GM18508 (cell line): ENCODE measurements around the gene FSTL4.

Experiments used
- ATAC-seq: cut with Tn5 transposase; IDR thresholded peaks from one replicate; pipeline ENCODE4 v1.9.1; 2021; ENCODE audit warnings: moderate number of reproducible peaks; ENCODE audit not compliant: insufficient read depth, unreplicated experiment

Gene FSTL4

GRCh38 chr5:133257977-133258376 is 354.4 kb downstream of the FSTL4 start:
- no peak for ATAC-seq

DNA sequence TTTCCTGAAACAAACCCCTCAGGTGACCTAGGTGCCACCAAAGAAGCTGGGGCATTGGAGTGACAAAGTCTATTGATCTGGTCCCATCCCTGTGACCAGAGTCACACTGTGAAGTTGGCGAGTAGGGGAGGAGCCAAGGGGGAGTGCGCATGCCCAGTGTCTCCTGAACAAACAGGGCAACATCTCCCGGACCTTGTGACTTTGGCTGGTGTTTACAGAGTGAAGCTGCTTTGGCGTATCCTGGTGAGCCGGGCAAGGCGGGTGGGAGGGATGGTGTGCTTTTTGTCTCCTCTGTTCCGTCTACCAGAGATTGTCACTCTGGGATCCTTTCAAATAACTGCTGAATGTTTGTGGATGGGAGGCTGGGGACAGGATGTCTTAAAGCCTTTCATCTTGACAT is 356.1 kb downstream of the FSTL4 start:
- no peak for ATAC-seq

DNA sequence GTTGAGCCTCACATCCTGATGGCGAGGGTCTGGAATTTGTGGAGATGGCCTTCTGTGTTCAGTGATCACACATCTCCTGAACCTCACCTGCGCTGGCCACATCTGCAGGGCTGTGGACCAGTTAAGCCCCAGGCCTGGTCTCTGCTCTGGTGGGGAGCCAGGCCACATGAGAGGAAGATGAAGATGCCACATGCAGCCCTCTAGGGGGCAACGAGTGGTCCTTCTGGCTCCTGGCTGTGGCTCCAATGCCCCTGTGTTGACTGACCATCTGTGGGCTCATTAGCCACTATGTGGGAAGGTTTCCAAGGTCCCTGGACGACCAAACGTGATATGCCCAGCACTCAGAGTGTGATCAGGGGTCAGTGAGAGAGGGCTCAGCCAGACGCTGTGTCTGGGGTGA is 357.5 kb downstream of the FSTL4 start:
- ATAC-seq = no peak

GRCh38 chr5:133253671-133254070 is 358.7 kb downstream of the FSTL4 start:
- no peak for ATAC-seq

- no peak for ATAC-seq
These were observed 359.3 kb downstream of the FSTL4 start for GRCh38 chr5:133253070-133253469.

GRCh38 chr5:133252133-133252480 is 360.2 kb downstream of the FSTL4 start:
- no peak for ATAC-seq

- ATAC-seq = no peak
These were observed 360.8 kb downstream of the FSTL4 start for GRCh38 chr5:133251296-133252132.

- ATAC-seq = no peak
These were observed 361.8 kb downstream of the FSTL4 start for GRCh38 chr5:133250527-133250926.

DNA sequence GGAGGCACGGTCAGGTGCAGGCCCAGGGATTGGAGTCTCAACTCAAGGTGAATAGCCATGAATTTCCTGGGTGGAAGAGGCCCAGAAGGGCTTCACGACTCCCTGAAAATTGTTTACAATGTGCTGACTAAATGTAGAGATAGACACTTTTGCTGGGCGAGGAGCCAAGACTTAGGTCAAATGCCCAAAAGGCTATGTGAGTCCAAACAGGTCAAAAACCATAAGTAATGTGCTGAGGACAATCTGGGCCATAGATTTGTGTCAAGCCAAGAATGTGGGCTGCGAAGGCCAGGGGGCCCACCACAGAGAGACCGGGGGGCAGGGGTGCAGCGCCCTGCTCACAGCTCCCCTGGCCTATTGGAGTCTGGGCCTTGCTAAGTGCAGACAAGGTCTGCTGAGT is 362.7 kb downstream of the FSTL4 start:
- ATAC-seq = no peak

GRCh38 chr5:133247881-133248624 is 364.3 kb downstream of the FSTL4 start:
- no peak for ATAC-seq

DNA sequence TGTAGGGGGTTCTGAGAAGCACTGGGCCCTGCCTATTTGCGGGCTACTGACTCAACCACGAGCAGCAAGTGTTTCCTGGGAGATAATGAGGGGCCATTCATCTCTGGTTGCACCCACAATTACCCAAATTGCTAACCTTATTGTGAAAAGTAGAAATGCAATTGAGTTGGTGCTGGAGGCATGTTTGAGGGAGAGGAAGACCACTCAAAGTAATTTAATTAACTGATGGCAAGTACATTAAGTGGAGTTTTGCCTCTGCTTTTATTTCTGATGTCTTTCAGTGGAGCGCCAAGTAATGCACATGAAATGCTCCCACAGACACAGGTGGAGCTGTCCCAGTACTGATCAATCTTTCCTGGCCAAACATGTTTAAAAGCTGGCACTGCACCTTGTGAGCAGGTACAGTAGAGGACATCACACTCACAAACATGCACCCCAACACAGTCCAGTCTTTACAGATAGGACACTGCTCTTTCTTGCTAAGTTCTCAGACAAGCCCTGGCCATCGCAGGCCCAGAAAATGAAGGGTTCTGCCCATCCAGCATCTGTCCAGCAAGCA is 365.1 kb downstream of the FSTL4 start:
- no peak for ATAC-seq

DNA sequence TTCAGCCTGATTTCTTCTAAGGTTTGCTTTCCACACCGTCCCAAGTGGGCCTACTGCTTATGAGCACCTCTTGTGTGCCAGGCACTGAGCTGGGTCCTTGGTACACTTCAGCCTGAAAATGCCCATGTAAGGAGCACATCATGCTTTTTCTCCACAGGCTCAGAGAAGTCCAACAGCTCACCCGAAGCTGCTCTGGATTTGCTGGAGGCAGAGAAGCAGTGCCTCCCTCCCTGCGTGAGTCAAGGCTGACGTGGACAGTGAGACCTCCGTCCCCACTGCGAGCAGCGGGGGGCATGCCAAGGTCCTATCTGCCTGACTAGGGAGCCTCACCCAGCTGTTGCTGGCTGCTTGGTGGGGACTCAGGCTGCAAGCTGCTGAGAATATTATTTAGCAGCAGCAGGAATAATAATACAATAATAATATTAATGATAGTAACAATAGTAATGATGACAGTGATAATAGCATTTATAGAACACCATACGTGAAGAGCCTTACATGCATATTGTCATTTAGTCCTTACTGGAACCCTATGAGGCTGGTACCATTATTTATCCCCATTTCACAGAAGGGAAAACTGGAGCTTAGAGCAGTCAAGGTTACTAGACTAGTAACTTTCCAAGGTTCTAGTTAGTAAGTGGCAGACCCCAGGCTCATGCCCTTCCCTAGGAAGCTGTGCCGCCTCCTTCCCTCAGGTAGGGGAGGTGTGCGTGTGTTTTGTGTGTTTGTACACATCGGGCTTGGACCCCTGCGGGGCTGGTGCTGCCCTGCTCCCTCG is 365.8 kb downstream of the FSTL4 start:
- ATAC-seq = no peak

- ATAC-seq = no peak
These were observed 366.3 kb downstream of the FSTL4 start for GRCh38 chr5:133246053-133246370.

GRCh38 chr5:133245191-133246052 is 366.9 kb downstream of the FSTL4 start:
- no peak for ATAC-seq

GRCh38 chr5:133244242-133244641 is 368.1 kb downstream of the FSTL4 start:
- ATAC-seq = no peak

DNA sequence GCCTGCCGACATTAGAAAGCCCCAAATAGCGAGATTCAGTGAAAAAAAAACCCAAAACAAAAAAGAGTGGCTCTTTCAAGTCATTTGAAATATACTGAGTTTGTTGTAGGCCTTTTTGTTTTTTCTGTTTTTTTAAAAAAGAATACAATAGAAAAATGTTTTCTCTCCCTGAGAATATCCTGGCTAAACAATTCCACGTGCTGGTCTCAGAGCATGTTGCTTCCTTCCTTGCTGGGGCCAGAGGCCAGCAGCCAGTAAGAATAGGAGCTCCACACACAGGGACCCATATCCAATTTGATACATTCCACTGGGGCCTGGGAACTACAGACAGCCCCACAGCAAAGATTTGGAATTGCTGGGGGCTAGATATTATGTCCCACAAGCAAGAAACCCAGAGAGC is 369.1 kb downstream of the FSTL4 start:
- ATAC-seq = no peak

GRCh38 chr5:133242221-133242835 is 370.0 kb downstream of the FSTL4 start:
- no peak for ATAC-seq

GRCh38 chr5:133241179-133242092 is 370.9 kb downstream of the FSTL4 start:
- no peak for ATAC-seq
